ENCODE measurements around the gene RGS6.

DNA sequence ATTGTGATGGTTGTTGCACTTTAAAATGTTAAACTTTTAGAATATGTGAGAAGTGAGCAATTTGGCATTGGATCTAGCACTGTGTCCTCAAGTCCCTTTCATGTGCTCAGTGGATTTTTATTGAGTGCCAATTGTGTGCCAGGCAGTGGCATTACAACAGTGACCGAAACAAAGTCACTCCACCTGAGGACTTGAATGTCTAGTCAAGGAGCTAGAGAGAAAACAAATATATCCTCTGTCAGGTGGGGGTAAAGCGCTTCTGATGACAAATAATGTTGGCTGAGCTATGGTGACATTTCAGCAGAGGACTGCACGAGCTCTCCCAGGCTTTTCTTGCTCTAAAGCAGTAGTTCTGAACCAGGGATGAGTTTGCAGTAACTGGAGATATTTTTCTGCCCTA lies 240.4 kb downstream of the RGS6 start:
- TF ChIP-seq CTCF (IDR thresholded peaks at IDR 0.05; ENCODE audit: insufficient read depth, low read depth, low read length) (no peak), EZH2 (IDR thresholded peaks at IDR 0.05; ENCODE audit: insufficient read depth, low read length) (no peak)

All from astrocyte (in vitro differentiated cells and primary cell).